ENCODE results near the gene TUSC2.
A peak's percentile ranks its signal among the peaks of the same experiment; 100 is the strongest.

Gene TUSC2

DNA sequence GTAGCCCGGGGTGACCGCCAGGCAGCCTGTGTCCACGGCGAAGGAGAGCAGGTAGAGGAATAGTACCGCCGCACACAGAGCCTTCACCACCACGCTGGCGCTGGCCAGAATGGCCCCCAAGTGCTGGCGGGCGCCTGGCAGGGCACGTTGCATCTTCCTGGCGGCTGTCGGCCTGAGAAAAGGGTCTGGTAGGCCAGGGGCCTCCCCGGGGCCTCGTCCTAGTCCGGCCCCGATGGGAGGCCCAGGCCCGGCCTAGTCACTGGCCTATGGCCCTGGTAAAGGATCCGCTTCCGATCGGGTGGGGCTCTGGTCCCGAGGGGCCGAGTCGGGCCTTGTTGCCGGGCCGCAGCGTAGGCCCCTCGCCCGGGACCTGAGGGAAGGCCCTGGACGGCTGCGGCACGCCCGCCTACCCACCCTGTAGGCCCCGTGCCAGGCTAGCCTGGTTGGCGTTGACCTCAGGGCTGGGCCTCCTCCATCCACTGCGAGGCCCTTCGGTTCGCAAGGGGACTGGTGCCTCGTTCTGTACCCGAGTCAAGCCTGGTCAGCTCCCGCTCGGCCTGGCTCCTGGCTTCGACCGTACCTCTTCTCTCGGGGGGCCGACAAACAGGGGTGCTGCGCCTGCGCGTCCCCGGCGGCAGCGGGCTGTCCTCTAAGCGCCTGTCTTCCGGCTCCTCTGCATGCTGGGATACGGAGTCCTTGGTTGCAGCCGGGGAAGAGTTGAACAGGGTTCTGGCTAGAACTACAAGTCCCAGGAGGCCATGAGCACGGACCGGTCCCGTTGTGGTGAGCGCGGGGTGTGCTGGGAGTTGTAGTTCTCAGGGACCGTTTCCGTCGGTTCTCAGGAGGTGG lies 31.1 kb upstream of the TUSC2 start, which contains the start of gene TMEM115:
Gene TMEM115 (minus strand): TSS at position 611 of the 849 bp plus-strand sequence. CDS start 458 bp downstream, at position 153.
- H3K27me3 ChIP-seq (ENCODE audit: insufficient read depth, low read length, poor library complexity) = no peaks in the 10 kb centered on the region
- H3K27ac ChIP-seq (ENCODE audit: low read length) = peak within 1 kb of the TSS; percentile 67
- peaks cover 44% of the 10 kb centered on the region for H3K4me1 ChIP-seq (ENCODE audit: insufficient read depth, low read length)
- peaks cover 39% of the 10 kb centered on the region for H4K20me1 ChIP-seq (ENCODE audit: insufficient read depth, low read length)
- TF ChIP-seq EZH2 (IDR thresholded peaks at IDR 0.05; ENCODE audit: borderline replicate concordance, low read depth, low read length, severe bottlenecking) = no peak
- DNase-seq (peak; percentile 98), ATAC-seq (ENCODE audit: insufficient read depth, low read depth) (peak; percentile 100)
- peak within 1 kb of the TSS; percentile 98 for H3K4me2 ChIP-seq (ENCODE audit: insufficient read depth, low read length)
- H3K36me3 ChIP-seq (ENCODE audit: insufficient read depth, low read length) = peaks cover 47% of the 10 kb centered on the region
- peak within 1 kb of the TSS; percentile 64 to 67; a peak in 3 of 4 replicates for H3K4me3 ChIP-seq (ENCODE audit: low read depth in 1 of 2, low read length in 2 of 2)
- H3K9ac ChIP-seq (ENCODE audit: low read depth, low read length) = peak within 1 kb of the TSS; percentile 70
- H3K9me3 ChIP-seq (ENCODE audit: insufficient read depth, low read length, severe bottlenecking) = no peaks in the 10 kb centered on the region
- peaks cover 50% of the 10 kb centered on the region for H3K79me2 ChIP-seq (ENCODE audit: insufficient read depth, low read length)
- peak within 1 kb of the TSS; percentile 98 for H2AFZ ChIP-seq (ENCODE audit: low read depth, low read length)

DNA sequence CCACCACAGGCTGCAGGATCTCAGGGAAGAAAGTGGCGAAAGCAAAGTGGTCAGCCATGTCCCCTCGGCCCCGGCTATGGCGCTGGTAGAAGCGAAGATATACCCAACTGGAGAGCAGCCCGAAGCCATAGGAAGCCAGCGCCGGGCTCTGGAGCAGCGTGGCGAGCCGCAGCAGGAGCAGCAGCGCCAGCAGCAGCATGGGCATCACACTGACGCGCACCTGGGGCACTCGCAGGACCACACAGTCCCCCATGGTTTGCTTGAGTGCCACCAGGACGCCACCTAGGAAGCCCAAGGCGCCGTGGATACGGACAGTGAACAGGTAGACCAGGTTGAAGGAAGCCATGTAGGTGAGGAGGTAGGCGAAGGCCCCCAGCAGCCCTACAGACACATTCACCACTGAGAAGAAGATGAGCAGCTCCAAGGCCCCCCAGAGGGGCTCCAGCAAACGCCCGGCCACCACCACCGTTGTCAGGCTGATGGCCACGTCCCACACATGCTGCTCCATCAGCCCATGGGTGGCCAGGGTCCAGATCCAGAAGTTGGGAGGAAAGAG lies 30.4 kb upstream of the TUSC2 start:
- Histone ChIP-seq H3K36me3 (ENCODE audit: insufficient read depth, low read length) (peaks cover 54% of the 10 kb centered on the region), H2AFZ (ENCODE audit: low read depth, low read length) (no peak overlapping the region), H3K4me1 (ENCODE audit: insufficient read depth, low read length) (peaks cover 44% of the 10 kb centered on the region), H3K79me2 (ENCODE audit: insufficient read depth, low read length) (peaks cover 54% of the 10 kb centered on the region), H3K9me3 (ENCODE audit: insufficient read depth, low read length, severe bottlenecking) (no peaks in the 10 kb centered on the region), H3K4me3 (ENCODE audit: low read depth in 1 of 2, low read length in 2 of 2) (peak overlapping the region; percentile 64 to 67; a peak in 3 of 4 replicates), H3K4me2 (ENCODE audit: insufficient read depth, low read length) (peak overlapping the region; percentile 98), H3K9ac (ENCODE audit: low read depth, low read length) (peak overlapping the region; percentile 70), H3K27me3 (ENCODE audit: insufficient read depth, low read length, poor library complexity) (no peaks in the 10 kb centered on the region), H3K27ac (ENCODE audit: low read length) (peak overlapping the region; percentile 61), H4K20me1 (ENCODE audit: insufficient read depth, low read length) (peaks cover 43% of the 10 kb centered on the region)
- no peak for ATAC-seq (ENCODE audit: insufficient read depth, low read depth)
- no peak for DNase-seq
- TF ChIP-seq EZH2 (IDR thresholded peaks at IDR 0.05; ENCODE audit: borderline replicate concordance, low read depth, low read length, severe bottlenecking) = no peak
- TF ChIP-seq, protein P1, sequence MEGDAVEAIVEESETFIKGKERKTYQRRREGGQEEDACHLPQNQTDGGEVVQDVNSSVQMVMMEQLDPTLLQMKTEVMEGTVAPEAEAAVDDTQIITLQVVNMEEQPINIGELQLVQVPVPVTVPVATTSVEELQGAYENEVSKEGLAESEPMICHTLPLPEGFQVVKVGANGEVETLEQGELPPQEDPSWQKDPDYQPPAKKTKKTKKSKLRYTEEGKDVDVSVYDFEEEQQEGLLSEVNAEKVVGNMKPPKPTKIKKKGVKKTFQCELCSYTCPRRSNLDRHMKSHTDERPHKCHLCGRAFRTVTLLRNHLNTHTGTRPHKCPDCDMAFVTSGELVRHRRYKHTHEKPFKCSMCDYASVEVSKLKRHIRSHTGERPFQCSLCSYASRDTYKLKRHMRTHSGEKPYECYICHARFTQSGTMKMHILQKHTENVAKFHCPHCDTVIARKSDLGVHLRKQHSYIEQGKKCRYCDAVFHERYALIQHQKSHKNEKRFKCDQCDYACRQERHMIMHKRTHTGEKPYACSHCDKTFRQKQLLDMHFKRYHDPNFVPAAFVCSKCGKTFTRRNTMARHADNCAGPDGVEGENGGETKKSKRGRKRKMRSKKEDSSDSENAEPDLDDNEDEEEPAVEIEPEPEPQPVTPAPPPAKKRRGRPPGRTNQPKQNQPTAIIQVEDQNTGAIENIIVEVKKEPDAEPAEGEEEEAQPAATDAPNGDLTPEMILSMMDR (IDR thresholded peaks at IDR 0.05; ENCODE audit: borderline replicate concordance, extremely low read depth, low read length, poor library complexity, severe bottlenecking) = no peak

DNA sequence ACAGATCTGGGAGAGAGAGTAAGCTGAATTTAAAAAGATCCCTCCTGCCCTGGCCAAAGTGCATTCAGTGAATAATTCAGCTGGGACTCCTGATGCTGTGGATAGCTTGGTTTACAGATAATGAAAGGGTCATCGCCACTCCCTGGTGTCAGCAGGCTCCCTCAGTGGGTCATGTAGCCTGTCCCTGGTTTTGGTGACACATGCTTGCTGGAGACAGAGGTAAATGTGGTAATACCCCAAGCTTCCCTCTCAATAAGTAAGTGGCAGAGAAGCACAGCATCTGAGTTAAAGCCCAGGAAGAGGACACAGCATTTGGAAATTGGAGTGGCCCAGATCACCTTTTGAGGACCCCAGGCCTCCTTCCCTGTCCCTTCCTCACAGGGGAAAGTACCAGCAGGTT lies 29.5 kb upstream of the TUSC2 start:
- ATAC-seq (ENCODE audit: insufficient read depth, low read depth) (no peak), DNase-seq (no peak)
- no peaks in the 10 kb centered on the region for H3K9me3 ChIP-seq (ENCODE audit: insufficient read depth, low read length, severe bottlenecking)
- peaks cover 62% of the 10 kb centered on the region for H3K36me3 ChIP-seq (ENCODE audit: insufficient read depth, low read length)
- no peak for TF ChIP-seq EZH2 (IDR thresholded peaks at IDR 0.05; ENCODE audit: borderline replicate concordance, low read depth, low read length, severe bottlenecking)
- TF ChIP-seq, protein P1 (IDR thresholded peaks at IDR 0.05; ENCODE audit: borderline replicate concordance, extremely low read depth, low read length, poor library complexity, severe bottlenecking) = no peak
- peak overlapping the region; percentile 58; the same call in 1 of the 2 replicates for H3K27ac ChIP-seq (ENCODE audit: low read length)
- peaks cover 48% of the 10 kb centered on the region for H4K20me1 ChIP-seq (ENCODE audit: insufficient read depth, low read length)
- H2AFZ ChIP-seq (ENCODE audit: low read depth, low read length) = no peak overlapping the region
- H3K27me3 ChIP-seq (ENCODE audit: insufficient read depth, low read length, poor library complexity) = no peaks in the 10 kb centered on the region
- peaks cover 54% of the 10 kb centered on the region for H3K79me2 ChIP-seq (ENCODE audit: insufficient read depth, low read length)
- H3K4me1 ChIP-seq (ENCODE audit: insufficient read depth, low read length) = peaks cover 44% of the 10 kb centered on the region
- peak overlapping the region; percentile 98 for H3K4me2 ChIP-seq (ENCODE audit: insufficient read depth, low read length)
- H3K4me3 ChIP-seq (ENCODE audit: low read depth in 1 of 2, low read length in 2 of 2) = peak overlapping the region; percentile 64 to 67; a peak in 3 of 4 replicates
- peak overlapping the region; percentile 70 for H3K9ac ChIP-seq (ENCODE audit: low read depth, low read length)

DNA sequence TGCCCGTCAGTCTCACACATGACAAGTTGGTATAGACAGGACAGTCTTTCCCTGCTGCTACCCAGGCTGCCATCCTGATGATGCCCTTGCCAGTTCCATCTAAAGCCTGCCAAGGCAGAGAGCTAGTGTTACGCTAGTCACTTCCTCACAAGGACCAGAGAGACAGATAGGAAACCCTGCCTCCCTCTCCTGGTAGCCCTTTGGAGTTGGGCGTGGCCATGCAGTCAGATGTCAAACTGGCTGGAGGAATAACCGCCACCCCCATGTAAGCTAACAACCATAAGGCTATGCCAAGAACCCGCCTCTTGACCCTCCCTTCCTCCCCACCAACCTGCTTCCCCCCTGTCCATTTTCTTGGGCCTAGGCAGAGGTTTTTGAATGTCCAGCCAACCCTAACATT lies 28.5 kb upstream of the TUSC2 start:
- H3K9me3 ChIP-seq (ENCODE audit: insufficient read depth, low read length, severe bottlenecking) = no peaks in the 10 kb centered on the region
- TF ChIP-seq EZH2 (IDR thresholded peaks at IDR 0.05; ENCODE audit: borderline replicate concordance, low read depth, low read length, severe bottlenecking) = no peak
- TF ChIP-seq, protein P1 (IDR thresholded peaks at IDR 0.05; ENCODE audit: borderline replicate concordance, extremely low read depth, low read length, poor library complexity, severe bottlenecking) = no peak
- ATAC-seq (ENCODE audit: insufficient read depth, low read depth) (no peak), DNase-seq (no peak)
- no peaks in the 10 kb centered on the region for H3K27me3 ChIP-seq (ENCODE audit: insufficient read depth, low read length, poor library complexity)
- H3K4me1 ChIP-seq (ENCODE audit: insufficient read depth, low read length) = peaks cover 49% of the 10 kb centered on the region
- H3K36me3 ChIP-seq (ENCODE audit: insufficient read depth, low read length) = peaks cover 67% of the 10 kb centered on the region
- peak overlapping the region; percentile 70 for H3K9ac ChIP-seq (ENCODE audit: low read depth, low read length)
- H2AFZ ChIP-seq (ENCODE audit: low read depth, low read length) = no peak overlapping the region
- H3K27ac ChIP-seq (ENCODE audit: low read length) = 0 out of 2 replicates have a peak overlapping the region, but pooled peaks have one; percentile 58
- peaks cover 51% of the 10 kb centered on the region for H4K20me1 ChIP-seq (ENCODE audit: insufficient read depth, low read length)
- peak overlapping the region; percentile 98 for H3K4me2 ChIP-seq (ENCODE audit: insufficient read depth, low read length)
- H3K79me2 ChIP-seq (ENCODE audit: insufficient read depth, low read length) = peaks cover 59% of the 10 kb centered on the region
- H3K4me3 ChIP-seq (ENCODE audit: low read depth in 1 of 2, low read length in 2 of 2) = peak overlapping the region in 1 of 2 experiments; percentile 67; a peak in 2 of 4 replicates

Measured in DND-41 (cell line).